Fibroblast of lung (primary cell): ENCODE measurements around the gene ZNF609. TPM values are rescaled to one million over a fixed set of nuclear protein-coding genes. Genes with fewer than 3 reads are reported as not detected.

Source experiments
- DNase-seq, 2 donors: peaks; one replicate each; pipeline versions ENCODE4 v3.0.0 to v3.0.0-alpha.2; 2010; ENCODE audit warnings: low read depth in 2 of 2
- H2AFZ ChIP-seq: 2 replicates; pipeline ENCODE4 v1.5.1; 2012; ENCODE audit warnings: low read length, control low read depth, inconsistent platforms
- H3K27ac ChIP-seq: 2 replicates; pipeline ENCODE4 v1.5.1; 2011; ENCODE audit warnings: low read length, control low read depth; ENCODE audit not compliant: insufficient read depth
- H3K27me3 ChIP-seq: 2 replicates; pipeline ENCODE4 v1.5.1; 2011; ENCODE audit warnings: mild to moderate bottlenecking, low read length; ENCODE audit not compliant: control insufficient read depth, insufficient read depth
- H3K36me3 ChIP-seq: 2 replicates; pipeline ENCODE4 v1.5.1; 2011; ENCODE audit warnings: low read length; ENCODE audit not compliant: control insufficient read depth, insufficient read depth
- H3K4me1 ChIP-seq: 2 replicates; pipeline ENCODE4 v1.5.1; 2011; ENCODE audit warnings: low read length; ENCODE audit not compliant: control insufficient read depth, insufficient read depth; ENCODE audit errors: extremely low read depth
- H3K4me2 ChIP-seq: 2 replicates; pipeline ENCODE4 v1.5.1; 2011; ENCODE audit warnings: low read length, control low read depth; ENCODE audit not compliant: insufficient read depth; ENCODE audit errors: extremely low read depth
- H3K4me3 ChIP-seq, 4 experiments: fragments of 200-600 bp in 1 of 4; sonication (generic) in 1 of 4; replicated peaks in 1 of 4; 2 replicates each; pipeline ENCODE4 v1.5.1; 2011 to 2016; ENCODE audit warnings: low read length in 4 of 4, low read depth in 3 of 4, mild to moderate bottlenecking in 3 of 4, control low read depth in 2 of 4, inconsistent platforms in 1 of 4, mixed read lengths in 1 of 4; ENCODE audit not compliant: insufficient read depth in 1 of 4; ENCODE audit errors: control extremely low read depth in 1 of 4
- H3K79me2 ChIP-seq: 2 replicates; pipeline ENCODE4 v1.5.1; 2012; ENCODE audit warnings: mild to moderate bottlenecking, low read length, inconsistent platforms; ENCODE audit not compliant: control insufficient read depth, insufficient read depth
- H3K9ac ChIP-seq: 2 replicates; pipeline ENCODE4 v1.5.1; 2011; ENCODE audit warnings: mild to moderate bottlenecking, low read length, control low read depth; ENCODE audit not compliant: insufficient read depth
- H3K9me3 ChIP-seq: 2 replicates; pipeline ENCODE4 v1.5.1; 2012; ENCODE audit warnings: low read depth, low read length; ENCODE audit not compliant: control insufficient read depth, insufficient read depth
- H4K20me1 ChIP-seq: 2 replicates; pipeline ENCODE4 v1.5.1; 2011; ENCODE audit warnings: low read length; ENCODE audit not compliant: control insufficient read depth, insufficient read depth; ENCODE audit errors: extremely low read depth
- EZH2 ChIP-seq: IDR thresholded peaks from 2 replicates; pipeline ENCODE4 v1.5.1; 2012; ENCODE audit warnings: low read length, control low read depth, mild to moderate bottlenecking; ENCODE audit errors: missing control alignments
- polyA plus RNA-seq, 2 donors: library from polyadenylated mRNA; depleted of rRNA in 1 of 2; stranded (reverse) in 1 of 2; unstranded in 1 of 2; fragments of >200 nt; gene quantifications; 2 replicates each; pipeline ENCODE4 v1.2.1, GENCODE V29; 2011 to 2012; ENCODE audit warnings: missing spikeins in 1 of 2
- total RNA-seq: library from RNA; depleted of rRNA; stranded (reverse); fragments of >200 nt; gene quantifications from 2 replicates; pipeline ENCODE4 v1.2.1, GENCODE V29; 2014
- TF ChIP-seq, protein P1 (sequence below), 2 donors: IDR thresholded peaks in 1 of 2; conservative IDR thresholded peaks in 1 of 2; 1 replicate in 1 of 2; 2 replicates in 1 of 2; pipeline ENCODE4 v1.5.1; 2011 to 2012; ENCODE audit warnings: low read length in 2 of 2, control low read depth in 1 of 2, inconsistent platforms in 1 of 2, low read depth in 1 of 2, mild to moderate bottlenecking in 1 of 2

Gene ZNF609
- total and polyA plus RNA-seq, 2 donors (not counting 1 experiment from before 2014, with no cell fraction given): 10.8 to 14.7 TPM

DNA sequence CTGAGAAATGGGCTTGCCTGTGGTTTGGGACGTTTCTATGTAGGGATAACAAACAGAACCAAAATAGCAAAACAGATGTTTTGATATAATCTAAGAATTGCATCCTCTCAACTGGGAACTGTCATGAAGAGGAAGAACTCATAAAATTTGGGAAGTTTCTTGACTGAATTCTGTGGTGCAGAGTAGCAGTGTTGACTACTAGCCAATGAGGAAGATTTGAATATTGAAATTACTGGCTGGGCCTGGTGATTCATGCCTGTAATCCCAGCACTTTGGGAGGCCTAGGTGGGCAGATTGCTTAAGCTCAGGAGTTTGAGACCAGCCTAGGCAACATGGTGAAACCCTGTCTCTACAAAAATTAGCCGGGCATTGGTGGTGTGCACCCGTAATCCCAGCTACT, 42.2 kb downstream of the ZNF609 start:
- no peaks in the 10 kb centered on the region for H3K27me3 ChIP-seq
- no peak overlapping the region for H3K4me3 ChIP-seq
- H3K4me2 ChIP-seq: peak overlapping the region; percentile 73
- no peaks in the 10 kb centered on the region for H4K20me1 ChIP-seq
- H3K9ac ChIP-seq: no peak overlapping the region
- DNase-seq: peak in 1 of 2 donors; percentile 21
- no peaks in the 10 kb centered on the region for H3K9me3 ChIP-seq
- H3K36me3 ChIP-seq: peaks cover 9% of the 10 kb centered on the region
- no peak for TF ChIP-seq EZH2
- TF ChIP-seq, protein P1, sequence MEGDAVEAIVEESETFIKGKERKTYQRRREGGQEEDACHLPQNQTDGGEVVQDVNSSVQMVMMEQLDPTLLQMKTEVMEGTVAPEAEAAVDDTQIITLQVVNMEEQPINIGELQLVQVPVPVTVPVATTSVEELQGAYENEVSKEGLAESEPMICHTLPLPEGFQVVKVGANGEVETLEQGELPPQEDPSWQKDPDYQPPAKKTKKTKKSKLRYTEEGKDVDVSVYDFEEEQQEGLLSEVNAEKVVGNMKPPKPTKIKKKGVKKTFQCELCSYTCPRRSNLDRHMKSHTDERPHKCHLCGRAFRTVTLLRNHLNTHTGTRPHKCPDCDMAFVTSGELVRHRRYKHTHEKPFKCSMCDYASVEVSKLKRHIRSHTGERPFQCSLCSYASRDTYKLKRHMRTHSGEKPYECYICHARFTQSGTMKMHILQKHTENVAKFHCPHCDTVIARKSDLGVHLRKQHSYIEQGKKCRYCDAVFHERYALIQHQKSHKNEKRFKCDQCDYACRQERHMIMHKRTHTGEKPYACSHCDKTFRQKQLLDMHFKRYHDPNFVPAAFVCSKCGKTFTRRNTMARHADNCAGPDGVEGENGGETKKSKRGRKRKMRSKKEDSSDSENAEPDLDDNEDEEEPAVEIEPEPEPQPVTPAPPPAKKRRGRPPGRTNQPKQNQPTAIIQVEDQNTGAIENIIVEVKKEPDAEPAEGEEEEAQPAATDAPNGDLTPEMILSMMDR (conservative IDR thresholded peaks at IDR 0.05 in 1 of 2, IDR thresholded peaks at IDR 0.05 in 1 of 2; ENCODE audit: low read depth in 1 of 2, low read length in 2 of 2): no peak
- peak overlapping the region; percentile 70 for H3K27ac ChIP-seq
- H3K79me2 ChIP-seq: peaks cover 13% of the 10 kb centered on the region
- no peak overlapping the region for H2AFZ ChIP-seq
- H3K4me1 ChIP-seq: peaks cover 27% of the 10 kb centered on the region

DNA sequence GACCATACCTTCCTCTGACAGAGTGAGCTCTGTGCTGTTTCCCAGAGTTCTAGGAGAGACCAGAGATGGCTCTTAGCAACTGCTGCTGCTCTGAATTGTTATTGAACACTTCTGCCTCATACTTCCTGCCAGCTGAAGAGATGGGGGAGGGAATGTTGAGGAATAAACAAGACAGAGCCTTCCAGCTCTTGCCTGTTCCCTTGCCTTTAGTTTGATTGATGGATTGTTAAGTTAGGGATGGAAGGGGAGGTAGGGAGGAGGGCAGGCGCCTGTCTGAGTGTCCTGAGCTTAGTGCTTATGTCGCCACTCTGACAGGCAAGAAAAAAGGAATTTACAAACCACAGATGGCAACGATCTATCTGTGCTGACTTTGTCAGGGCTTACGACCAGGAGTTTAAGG, 42.8 kb downstream of the ZNF609 start:
- Histone ChIP-seq H2AFZ (peak overlapping the region; percentile 4), H3K36me3 (peaks cover 9% of the 10 kb centered on the region), H3K79me2 (peaks cover 14% of the 10 kb centered on the region), H3K4me2 (peak overlapping the region; percentile 73), H3K9me3 (no peaks in the 10 kb centered on the region), H3K27ac (peak overlapping the region; percentile 70), H3K4me3 (no peak overlapping the region), H3K27me3 (no peaks in the 10 kb centered on the region), H4K20me1 (no peaks in the 10 kb centered on the region), H3K4me1 (peaks cover 28% of the 10 kb centered on the region), H3K9ac (no peak overlapping the region)
- DNase-seq: peak; percentile 63 to 66
- TF ChIP-seq, protein P1 (conservative IDR thresholded peaks at IDR 0.05 in 1 of 2, IDR thresholded peaks at IDR 0.05 in 1 of 2; ENCODE audit: low read depth in 1 of 2, low read length in 2 of 2): no peak
- no peak for TF ChIP-seq EZH2

DNA sequence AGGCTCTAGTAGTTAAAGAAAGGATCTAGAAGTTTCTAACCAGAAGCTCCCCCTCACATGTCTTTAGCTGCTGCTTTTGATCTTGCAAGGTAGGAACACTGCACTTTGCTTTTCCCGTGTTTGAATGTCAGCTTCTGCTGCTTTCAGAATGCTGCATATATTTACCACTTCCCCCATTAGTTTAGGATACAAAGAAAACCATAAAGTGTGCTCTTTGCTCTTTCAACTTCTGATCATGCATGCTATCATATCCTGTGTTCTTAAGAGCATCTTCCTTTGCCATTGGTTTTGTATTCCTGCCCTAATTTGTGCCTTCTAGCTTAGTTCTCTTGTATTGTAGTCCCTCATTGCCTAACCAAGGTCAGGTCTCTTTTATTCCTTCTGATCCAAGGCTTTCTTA, 43.3 kb downstream of the ZNF609 start:
- H2AFZ ChIP-seq: peak overlapping the region; percentile 4
- H3K79me2 ChIP-seq: peaks cover 14% of the 10 kb centered on the region
- no peak overlapping the region for H3K9ac ChIP-seq
- DNase-seq: no peak
- peak overlapping the region; percentile 73 for H3K4me2 ChIP-seq
- H3K9me3 ChIP-seq: no peaks in the 10 kb centered on the region
- H3K36me3 ChIP-seq: peaks cover 9% of the 10 kb centered on the region
- no peaks in the 10 kb centered on the region for H4K20me1 ChIP-seq
- no peak overlapping the region for H3K4me3 ChIP-seq
- no peaks in the 10 kb centered on the region for H3K27me3 ChIP-seq
- peaks cover 28% of the 10 kb centered on the region for H3K4me1 ChIP-seq
- TF ChIP-seq, protein P1 (conservative IDR thresholded peaks at IDR 0.05 in 1 of 2, IDR thresholded peaks at IDR 0.05 in 1 of 2; ENCODE audit: low read depth in 1 of 2, low read length in 2 of 2): no peak
- no peak for TF ChIP-seq EZH2
- H3K27ac ChIP-seq: peak overlapping the region; percentile 70
